ENCODE data around the gene RAB15. TPM values are rescaled to one million over a fixed set of nuclear protein-coding genes. Genes with fewer than 3 reads are reported as not detected.
A peak's percentile ranks its signal among the peaks of the same experiment; 100 is the strongest.

RAB15 gene
- total and polyA plus RNA-seq, 4 donors, result 6.8 to 16.4 (median 14.9) TPM

DNA sequence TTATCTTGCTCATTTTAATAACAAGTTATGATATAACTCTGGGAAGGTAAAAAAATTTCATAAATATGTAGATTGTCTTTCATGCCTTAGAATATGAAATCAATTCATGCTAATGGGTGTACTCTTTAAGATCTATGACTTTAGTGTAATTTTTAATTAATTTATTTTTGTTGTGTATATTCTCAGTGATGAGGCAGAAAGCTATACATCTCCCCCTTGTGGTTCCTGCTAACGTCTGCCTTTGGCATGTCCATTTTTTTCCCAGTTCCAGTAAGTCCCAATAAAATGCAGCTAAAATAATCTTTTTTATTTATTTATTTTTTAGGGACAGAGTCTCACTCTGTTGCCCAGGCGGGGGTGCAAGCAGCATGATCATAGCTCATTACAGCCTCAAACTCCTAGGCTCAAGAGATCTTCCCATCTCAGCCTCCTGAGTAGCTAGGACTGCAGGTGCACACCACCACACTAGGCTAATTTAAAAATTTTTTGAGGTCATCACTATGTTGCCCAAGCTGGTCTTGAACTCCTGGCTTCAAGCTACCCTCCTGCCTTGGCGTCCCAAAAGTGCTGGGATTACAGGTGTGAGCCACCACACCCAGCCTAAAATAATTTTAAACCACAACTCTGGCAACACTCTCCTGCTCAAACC, 61.2 kb downstream of the RAB15 start:
- Histone ChIP-seq H3K27ac (ENCODE audit: low read depth in 1 of 2, low read length in 1 of 2) (no peak overlapping the region), H3K4me1 (ENCODE audit: control insufficient read depth in 5 of 5, insufficient read depth in 5 of 5, low read length in 5 of 5) (peaks cover 4 to 15% (median 8%) of the 10 kb centered on the region in 5 donors), H3K36me3 (ENCODE audit: control insufficient read depth in 4 of 4, insufficient read depth in 4 of 4, low read length in 4 of 4) (no peaks in the 10 kb centered on the region), H3K4me3 (no peak overlapping the region), H3K9me3 (ENCODE audit: control insufficient read depth in 4 of 4, insufficient read depth in 3 of 4, low read length in 3 of 4) (no peaks in the 10 kb centered on the region), H3K9ac (ENCODE audit: insufficient read depth in 1 of 2, low read length in 2 of 2) (no peak overlapping the region), H3K27me3 (ENCODE audit: control insufficient read depth in 3 of 3, insufficient read depth in 3 of 3, low read length in 2 of 3) (peaks cover 0 to 3% (median 0%) of the 10 kb centered on the region in 3 donors)
- TF ChIP-seq, protein P1, sequence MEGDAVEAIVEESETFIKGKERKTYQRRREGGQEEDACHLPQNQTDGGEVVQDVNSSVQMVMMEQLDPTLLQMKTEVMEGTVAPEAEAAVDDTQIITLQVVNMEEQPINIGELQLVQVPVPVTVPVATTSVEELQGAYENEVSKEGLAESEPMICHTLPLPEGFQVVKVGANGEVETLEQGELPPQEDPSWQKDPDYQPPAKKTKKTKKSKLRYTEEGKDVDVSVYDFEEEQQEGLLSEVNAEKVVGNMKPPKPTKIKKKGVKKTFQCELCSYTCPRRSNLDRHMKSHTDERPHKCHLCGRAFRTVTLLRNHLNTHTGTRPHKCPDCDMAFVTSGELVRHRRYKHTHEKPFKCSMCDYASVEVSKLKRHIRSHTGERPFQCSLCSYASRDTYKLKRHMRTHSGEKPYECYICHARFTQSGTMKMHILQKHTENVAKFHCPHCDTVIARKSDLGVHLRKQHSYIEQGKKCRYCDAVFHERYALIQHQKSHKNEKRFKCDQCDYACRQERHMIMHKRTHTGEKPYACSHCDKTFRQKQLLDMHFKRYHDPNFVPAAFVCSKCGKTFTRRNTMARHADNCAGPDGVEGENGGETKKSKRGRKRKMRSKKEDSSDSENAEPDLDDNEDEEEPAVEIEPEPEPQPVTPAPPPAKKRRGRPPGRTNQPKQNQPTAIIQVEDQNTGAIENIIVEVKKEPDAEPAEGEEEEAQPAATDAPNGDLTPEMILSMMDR (IDR thresholded peaks at IDR 0.05; ENCODE audit: control extremely low read depth, extremely low read depth), result no peak
- WGBS, 2 donors, result 31 to 40% methylated on average over 3 of the region's 3 CpGs
- ATAC-seq (ENCODE audit: insufficient read depth, low FRiP score) (no peak), DNase-seq (peak in 2 of 3 donors; percentile 8 to 30)

DNA sequence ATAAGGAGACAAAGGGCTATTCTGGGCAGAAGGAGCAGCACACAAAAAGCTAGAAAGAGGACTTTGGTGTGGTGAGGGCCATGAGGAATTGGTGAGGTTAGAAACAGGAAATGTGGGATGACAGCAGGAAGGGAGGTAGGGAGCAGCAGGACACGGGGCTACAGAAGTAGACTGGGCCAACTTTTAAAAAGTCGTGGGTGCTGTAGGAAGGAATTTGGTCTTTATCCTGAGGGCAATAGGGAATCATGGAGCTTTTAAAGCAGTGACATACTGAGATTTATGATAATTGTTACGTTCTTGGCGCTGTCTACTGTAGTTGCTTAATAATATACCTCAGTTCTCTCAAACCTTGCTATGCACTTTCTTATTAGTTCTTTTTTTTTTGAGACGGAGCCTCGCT, 66.1 kb downstream of the RAB15 start:
- DNase-seq, result no peak
- H3K9me3 ChIP-seq (ENCODE audit: control insufficient read depth in 4 of 4, insufficient read depth in 3 of 4, low read length in 3 of 4), result no peaks in the 10 kb centered on the region
- ATAC-seq (ENCODE audit: insufficient read depth, low FRiP score), result no peak
- TF ChIP-seq, protein P1 (IDR thresholded peaks at IDR 0.05; ENCODE audit: control extremely low read depth, extremely low read depth), result no peak
- H3K9ac ChIP-seq (ENCODE audit: insufficient read depth in 1 of 2, low read length in 2 of 2), result no peak overlapping the region
- 39 to 62% methylated on average over 6 of the region's 6 CpGs for WGBS, 2 donors
- H3K4me1 ChIP-seq (ENCODE audit: control insufficient read depth in 5 of 5, insufficient read depth in 5 of 5, low read length in 5 of 5), result peaks cover 0 to 2% (median 0%) of the 10 kb centered on the region in 5 donors
- no peak overlapping the region for H3K27ac ChIP-seq (ENCODE audit: low read depth in 1 of 2, low read length in 1 of 2)
- peaks cover 0 to 3% (median 0%) of the 10 kb centered on the region in 3 donors for H3K27me3 ChIP-seq (ENCODE audit: control insufficient read depth in 3 of 3, insufficient read depth in 3 of 3, low read length in 2 of 3)
- H3K4me3 ChIP-seq, result no peak overlapping the region
- no peaks in the 10 kb centered on the region for H3K36me3 ChIP-seq (ENCODE audit: control insufficient read depth in 4 of 4, insufficient read depth in 4 of 4, low read length in 4 of 4)

DNA sequence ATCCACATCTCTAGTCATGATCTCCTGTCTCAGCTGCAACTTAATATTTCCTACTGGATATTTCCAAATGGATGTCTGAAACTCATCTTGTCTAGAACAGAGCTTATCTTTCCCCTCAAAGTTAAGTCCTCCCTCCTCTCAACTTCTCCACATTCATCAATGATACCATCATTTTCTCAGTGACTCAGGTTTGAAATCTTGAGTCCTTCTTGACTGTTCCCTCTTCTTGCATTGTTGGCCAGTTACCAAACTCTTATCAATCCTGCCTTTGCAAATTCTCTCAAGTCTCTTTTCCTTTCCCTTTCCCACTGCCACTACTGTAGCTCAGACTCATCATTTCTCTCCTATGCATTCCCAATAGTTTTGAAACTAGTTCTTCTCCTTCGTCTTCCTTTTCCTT, 72.2 kb downstream of the RAB15 start:
- ATAC-seq (ENCODE audit: insufficient read depth, low FRiP score) (peak; percentile 27), DNase-seq (no peak)
- Histone ChIP-seq H3K4me3 (no peak overlapping the region), H3K27me3 (ENCODE audit: control insufficient read depth in 3 of 3, insufficient read depth in 3 of 3, low read length in 2 of 3) (peaks cover 0 to 6% (median 3%) of the 10 kb centered on the region in 3 donors), H3K36me3 (ENCODE audit: control insufficient read depth in 4 of 4, insufficient read depth in 4 of 4, low read length in 4 of 4) (no peaks in the 10 kb centered on the region), H3K4me1 (ENCODE audit: control insufficient read depth in 5 of 5, insufficient read depth in 5 of 5, low read length in 5 of 5) (no peaks in the 10 kb centered on the region), H3K27ac (ENCODE audit: low read depth in 1 of 2, low read length in 1 of 2) (no peak overlapping the region), H3K9me3 (ENCODE audit: control insufficient read depth in 4 of 4, insufficient read depth in 3 of 4, low read length in 3 of 4) (no peaks in the 10 kb centered on the region), H3K9ac (ENCODE audit: insufficient read depth in 1 of 2, low read length in 2 of 2) (no peak overlapping the region)
- 75 to 87% methylated on average over 1 of the region's 1 CpG for WGBS, 2 donors
- TF ChIP-seq, protein P1 (IDR thresholded peaks at IDR 0.05; ENCODE audit: control extremely low read depth, extremely low read depth), result no peak

Small RNA genes within 50 kb of the gene (small RNA-seq; reads per million reads assigned to genes)
- gene RPPH1-2P (ENCODE audit: low replicate concordance), result not detected

Other genes with a start within 250 kb of the RAB15 start
- 10 to 100 TPM in 1 of 2 donors, 1 to 10 TPM in 1; 3.0 to 11.5 TPM for gene SPTB, start 92.4 kb downstream of the RAB15 start, total RNA-seq
- gene SPTB, start 92.4 kb downstream of the RAB15 start, polyA plus RNA-seq, result 1 to 10 TPM; 1.2 TPM
- 10 to 100 TPM; 50.0 to 62.6 TPM for gene CHURC1, start 57.9 kb downstream of the RAB15 start, total RNA-seq
- 10 to 100 TPM; 37.2 to 43.8 TPM for gene CHURC1, start 57.9 kb downstream of the RAB15 start, polyA plus RNA-seq
- gene GPX2, start 29.6 kb downstream of the RAB15 start, total RNA-seq, result 1 to 10 TPM in 1 of 2 donors, not detected in 1; 2.9 TPM
- 10 to 100 TPM in 1 of 2 donors, 1 to 10 TPM in 1; 3.4 to 11.3 TPM for gene GPX2, start 29.6 kb downstream of the RAB15 start, polyA plus RNA-seq
- gene FNTB, start 14.6 kb upstream of the RAB15 start, total RNA-seq, result 10 to 100 TPM; 12.0 to 14.8 TPM
- 1 to 10 TPM; 6.2 to 9.5 TPM for gene FNTB, start 14.6 kb upstream of the RAB15 start, polyA plus RNA-seq
- 100 to 1,000 TPM in 1 of 2 donors, 10 to 100 TPM in 1; 64.8 to 110 TPM for gene MAX, start 130.2 kb upstream of the RAB15 start, total RNA-seq
- 10 to 100 TPM; 45.1 to 50.6 TPM for gene MAX, start 130.2 kb upstream of the RAB15 start, polyA plus RNA-seq